Stimulated activated CD4-positive, alpha-beta T cell treated with anti-CD3 and anti-CD28 coated beads, TNF-alpha, amount 100 ng/mL, for 4 hours (primary cell): ENCODE results near the gene EPHB1.
"Not testable (repeated sequence)": the region's sequence is repeated elsewhere in the genome, so short reads cannot be mapped to it uniquely, and the experiment has no call there.

Source experiments
- DNase-seq, 3 experiments: peaks; one replicate each; pipeline ENCODE4 v3.0.0-alpha.2; 2020; ENCODE audit warnings: low read depth in 3 of 3

EPHB1 gene

DNA sequence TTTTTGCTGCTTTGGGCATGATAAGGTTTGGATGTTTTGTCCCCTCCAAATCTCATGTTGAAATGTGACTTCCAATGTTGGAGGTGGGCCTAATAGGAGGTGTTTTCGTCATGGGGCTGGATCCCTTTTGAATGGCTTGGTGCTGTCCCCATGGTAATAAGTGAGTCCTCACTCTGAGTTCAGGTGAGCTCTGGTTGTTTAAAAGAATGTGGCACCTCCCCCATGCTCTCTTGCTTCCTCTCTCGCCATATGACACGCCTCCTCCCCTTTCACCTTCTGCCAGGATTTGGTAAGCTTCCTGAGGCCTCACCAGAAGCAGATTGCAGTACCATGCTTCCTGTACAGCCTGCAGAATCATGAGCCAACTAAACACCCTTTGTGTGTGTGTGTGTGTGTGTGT lies 255.5 kb downstream of the EPHB1 start:
- no peak for DNase-seq

DNA sequence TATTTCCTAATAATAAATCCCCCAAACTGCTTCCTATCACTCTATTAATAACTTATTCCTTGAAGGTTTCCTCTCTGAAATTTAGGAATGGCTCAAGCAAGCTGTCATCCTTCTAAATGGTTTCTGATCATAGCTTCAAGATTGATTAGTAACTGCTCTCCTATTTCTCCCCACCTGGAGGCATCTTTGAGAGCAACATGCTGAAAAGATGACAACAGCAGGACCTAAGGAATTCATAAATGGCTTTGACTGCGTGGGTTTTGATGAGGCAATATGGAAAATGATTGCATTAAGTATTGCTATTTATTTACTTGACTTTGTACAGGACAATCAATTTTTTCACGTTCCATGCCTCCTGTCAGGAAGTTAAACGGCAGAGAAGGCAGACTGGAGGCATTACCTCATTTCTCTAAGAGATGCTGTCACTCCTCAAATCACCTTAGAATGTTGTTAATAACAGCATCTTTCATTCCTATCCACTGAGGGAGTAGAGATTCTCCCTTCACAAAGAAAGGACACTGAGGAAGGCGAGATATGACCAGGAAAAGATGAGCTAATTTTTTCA lies 256.4 kb downstream of the EPHB1 start:
- DNase-seq = no peak

DNA sequence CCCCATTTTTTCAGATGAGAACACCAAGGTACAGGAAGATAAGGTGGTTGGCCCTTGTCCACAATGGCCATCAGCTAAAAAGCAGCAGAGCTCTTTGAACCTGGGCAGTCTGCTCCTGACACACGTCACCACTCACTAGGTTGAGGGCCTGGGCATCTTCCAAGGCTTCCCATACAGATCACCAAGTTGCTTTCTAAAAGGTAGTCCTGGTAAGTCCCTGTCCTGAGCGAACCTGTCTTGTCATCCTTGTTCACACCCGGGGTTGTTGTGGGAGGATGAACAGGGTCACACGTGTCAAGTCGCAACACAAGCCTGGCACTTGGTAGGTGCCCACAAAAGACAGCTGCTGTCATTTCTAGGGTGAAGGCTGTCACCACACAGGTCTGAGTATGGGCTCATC lies 260.4 kb downstream of the EPHB1 start:
- no peak for DNase-seq

DNA sequence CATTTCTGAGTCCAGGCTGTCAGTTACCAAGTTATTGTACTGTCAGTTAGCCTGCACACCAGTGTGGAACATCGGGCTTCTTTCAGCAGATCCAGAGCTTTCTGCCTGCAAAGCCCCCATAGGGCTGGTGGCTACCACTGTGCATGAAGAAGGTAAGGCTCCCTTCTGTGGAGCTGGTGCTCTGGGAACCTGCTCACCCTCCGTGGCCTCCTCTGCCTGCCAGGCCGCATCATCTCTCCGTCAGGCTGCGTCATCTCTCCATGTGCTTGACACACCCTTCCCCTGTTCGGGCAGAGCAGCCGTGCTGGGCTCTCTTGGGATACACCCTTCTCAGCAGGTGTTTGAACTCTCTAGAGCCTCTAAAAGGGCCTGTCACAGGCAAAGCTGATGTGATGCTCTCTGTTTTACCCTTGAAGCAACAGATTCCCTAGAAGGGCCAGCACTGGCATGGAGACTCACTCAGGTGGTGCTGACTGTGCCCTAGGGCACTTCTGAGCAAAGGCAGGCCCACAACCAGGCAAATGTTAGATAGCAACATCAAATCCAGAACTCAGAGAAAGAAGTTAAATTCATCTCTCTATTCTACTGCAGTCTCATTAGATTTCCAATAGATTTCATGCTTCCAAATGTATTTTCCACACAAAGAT lies 261.1 kb downstream of the EPHB1 start:
- no peak for DNase-seq

DNA sequence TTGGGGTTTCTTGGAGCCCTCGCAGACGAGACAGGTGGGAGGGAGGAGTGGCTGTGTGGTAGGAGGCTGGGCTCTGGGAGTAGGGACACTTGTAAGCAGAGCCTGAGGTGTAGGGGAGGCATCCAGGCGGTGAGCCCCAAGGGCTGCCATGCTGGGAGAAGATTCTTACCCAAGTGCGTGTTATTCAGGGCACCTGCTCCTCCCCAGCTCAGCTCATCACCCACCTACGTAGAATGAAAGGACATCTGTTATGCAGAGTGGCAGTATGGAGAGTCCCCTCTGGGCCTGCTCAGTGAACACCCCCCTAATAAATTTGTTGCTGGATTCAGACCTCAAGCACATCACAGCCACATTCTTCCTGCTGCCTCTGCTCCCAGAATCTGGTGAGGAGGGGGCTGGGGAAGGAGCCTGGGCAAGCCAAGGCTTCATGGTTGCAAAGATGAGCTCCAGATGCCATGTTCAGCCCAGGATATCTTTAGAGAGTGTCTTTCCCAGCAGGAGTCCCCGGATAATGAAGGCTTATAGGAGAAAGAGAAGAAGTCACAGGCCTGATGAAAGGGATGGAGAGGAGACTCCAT lies 261.8 kb downstream of the EPHB1 start:
- no peak for DNase-seq

DNA sequence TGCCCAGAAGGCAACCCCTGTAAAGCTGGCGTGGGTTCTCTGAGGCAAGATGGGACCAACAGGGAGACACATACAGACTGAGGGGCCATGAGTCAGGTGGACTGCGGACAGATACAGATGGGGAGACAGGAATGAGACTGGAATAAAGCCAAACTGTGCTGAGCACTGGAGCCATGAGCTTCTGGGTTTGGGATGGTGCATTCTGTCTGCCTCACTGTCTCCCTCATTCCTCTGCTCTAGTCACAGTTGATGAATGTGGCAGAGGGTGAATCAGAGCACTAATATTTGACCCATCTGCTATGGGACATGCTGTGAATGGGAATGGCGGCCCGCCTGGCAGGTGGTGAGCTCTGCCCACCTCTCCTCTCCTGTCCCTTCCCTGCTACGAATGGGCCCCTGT lies 262.9 kb downstream of the EPHB1 start:
- no peak for DNase-seq

DNA sequence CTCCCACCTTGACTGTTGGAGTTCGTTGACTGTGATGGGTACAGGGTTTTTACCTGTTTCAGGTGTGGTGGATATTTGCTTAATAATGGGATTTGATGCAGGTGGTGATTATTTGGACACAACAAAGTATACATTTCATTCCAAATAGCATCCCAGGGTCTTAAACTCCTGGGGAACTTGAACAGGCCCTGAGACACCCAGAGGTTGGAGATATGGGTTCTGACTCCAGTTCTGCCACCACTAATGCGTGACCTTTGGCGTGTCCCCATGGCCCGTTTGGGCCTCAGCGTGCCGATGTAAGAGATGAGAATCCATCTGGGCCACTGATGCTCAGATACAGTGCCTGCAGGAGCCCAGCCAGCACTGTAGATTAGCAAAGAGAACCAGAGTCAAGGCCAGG lies 264.5 kb downstream of the EPHB1 start:
- DNase-seq = no peak

DNA sequence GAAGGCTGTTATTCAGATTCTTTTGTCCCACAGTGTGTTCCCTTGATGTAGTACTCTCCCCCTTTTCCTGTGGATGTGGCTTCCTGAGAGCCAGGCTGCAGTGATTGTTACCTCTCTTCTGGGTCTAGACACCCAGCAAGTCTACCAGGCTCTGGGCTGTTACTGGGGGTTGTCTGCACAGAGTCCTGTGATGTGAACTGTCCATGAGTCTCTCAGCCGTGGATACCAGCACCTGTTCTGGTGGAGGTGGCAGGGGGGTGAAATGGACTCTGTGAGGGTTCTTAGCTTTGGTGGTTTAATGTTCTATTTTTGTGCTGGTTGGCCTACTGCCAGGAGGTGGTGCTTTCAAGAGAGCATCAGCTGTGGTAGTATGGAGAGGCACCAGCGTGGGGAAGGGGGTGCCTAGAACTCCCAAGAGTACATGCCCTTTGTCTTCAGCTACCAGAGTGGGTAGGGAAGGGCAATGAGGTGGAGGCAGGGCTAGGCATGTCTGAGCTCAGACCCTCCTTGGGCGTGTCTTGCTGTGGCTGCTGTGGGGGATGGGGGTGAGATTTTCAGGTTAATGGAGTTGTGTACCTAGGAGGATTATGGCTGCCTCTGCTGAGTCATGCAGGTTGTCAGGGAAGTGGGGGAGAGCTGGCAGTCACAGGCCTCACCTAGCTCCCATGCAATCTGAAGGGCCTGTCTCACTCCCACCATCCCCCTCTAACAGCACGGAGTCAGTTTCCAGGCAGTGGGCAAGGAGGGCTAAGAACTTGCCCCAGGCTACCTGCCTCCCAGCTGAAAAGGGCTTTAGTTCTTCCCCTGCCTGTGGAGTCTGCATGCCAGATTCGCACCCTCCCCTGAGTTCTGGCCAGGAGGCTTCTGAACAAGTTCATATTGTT lies 272.0 kb downstream of the EPHB1 start:
- DNase-seq = not testable (repeated sequence)

DNA sequence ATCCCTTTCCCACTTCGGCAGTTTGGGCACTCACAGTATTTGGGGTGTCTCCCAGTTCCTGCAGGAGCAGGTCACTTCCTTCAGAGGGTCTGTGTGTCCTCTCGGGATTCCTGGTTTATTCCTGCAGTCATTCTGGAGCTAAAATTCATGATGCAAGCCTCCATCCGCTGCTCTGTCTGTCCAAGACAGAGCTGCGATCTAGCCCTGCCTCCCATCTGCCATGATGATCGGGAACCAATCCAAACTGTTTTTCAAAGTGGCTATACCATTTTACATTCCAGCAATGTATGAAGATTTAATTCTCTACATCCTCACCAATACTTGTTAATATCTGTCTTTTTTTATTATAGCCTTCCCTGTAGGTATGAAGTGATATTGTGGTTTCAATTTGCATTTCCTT lies 273.0 kb downstream of the EPHB1 start:
- no peak for DNase-seq

DNA sequence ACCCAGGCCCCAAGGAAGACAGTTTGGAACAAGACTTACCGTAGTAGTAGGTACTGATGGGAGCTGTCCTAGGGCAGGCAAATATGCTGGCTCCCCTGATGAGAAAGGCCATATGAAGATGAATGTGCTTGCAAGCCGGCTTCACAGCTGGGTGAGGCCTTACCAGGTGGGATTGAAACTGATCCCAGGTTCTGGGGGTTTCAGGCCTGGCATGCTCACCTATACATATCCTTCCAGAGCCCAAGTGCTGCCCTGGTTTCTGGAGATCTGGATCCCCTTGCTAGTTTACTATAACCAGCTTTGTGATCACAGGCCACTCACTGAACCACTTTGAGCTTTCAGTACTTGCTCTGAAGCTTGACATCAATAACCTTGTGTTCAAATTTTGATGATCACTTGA lies 274.3 kb downstream of the EPHB1 start:
- no peak for DNase-seq

DNA sequence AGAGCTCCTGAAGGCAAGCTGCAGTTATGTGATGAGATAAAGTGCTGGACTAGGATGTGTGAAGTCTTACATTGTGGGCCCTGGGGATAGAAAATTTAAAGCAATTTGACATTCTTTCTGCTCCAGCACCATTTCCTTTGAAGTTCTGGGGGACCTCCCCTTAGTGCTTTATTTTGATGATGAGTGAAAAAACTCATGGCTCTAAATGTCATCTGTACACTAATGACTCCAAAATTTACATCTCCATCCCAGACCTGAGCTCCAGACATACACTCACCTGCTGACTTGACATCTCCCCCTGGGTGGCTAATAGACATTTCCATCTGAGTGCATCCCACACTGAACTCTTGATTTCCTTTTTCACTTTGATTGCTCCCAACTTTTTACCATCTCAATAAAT lies 276.4 kb downstream of the EPHB1 start:
- no peak for DNase-seq

DNA sequence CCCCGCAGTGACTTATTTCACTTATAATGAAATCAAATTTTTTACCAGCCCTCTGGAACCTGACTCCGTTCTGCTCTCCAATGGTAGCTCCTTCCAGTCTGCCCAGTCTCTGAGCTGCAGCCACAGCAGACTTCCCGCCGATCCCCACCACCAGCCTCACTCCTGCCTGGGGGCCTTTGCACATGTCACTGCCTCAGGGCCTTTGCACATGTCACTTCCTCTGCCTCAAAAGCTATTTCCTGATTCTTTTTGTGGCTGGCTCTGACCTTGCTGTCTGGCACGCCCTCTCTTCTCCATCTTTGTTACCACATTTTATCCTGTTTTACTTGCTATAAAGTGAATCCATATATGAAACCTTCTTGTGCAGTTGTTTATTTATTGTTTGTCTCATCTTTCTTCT lies 277.4 kb downstream of the EPHB1 start:
- DNase-seq = no peak

DNA sequence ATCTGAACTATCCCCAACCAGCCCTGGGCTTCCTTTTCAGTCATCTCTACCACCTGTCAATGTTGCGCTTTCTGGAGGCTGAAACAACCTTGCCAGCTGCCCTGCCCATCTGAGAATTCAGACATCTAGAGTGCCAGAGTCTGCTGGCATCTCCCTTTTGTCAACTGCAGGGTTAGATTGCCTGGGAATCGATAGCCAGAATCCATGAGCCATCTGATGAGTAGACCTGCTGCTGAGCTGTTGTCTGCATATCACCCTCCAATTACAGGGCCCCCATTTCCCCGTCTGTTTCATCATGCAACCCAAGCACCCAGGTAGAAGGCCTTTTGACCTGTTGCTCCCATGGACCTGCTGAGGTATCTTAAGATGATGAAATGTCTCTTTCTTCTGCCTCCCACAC lies 280.1 kb downstream of the EPHB1 start:
- no peak for DNase-seq

DNA sequence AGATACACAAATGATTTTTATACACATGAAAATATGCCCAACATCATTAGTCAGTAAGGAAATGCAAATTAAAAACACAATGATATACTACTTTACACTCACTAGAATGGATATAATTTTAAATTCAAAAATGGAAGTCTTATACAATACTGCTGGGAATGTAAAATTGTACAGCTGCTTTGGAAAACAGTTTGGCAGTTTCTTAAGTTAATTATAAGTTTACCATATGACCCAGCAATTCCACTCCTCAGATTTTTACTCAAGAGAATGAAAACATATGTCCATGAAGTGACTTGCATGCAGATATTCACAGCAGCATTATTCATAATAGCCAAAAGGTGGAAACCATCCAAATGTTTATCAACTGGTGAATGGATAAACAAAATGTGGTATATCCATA lies 281.3 kb downstream of the EPHB1 start:
- DNase-seq = no peak

DNA sequence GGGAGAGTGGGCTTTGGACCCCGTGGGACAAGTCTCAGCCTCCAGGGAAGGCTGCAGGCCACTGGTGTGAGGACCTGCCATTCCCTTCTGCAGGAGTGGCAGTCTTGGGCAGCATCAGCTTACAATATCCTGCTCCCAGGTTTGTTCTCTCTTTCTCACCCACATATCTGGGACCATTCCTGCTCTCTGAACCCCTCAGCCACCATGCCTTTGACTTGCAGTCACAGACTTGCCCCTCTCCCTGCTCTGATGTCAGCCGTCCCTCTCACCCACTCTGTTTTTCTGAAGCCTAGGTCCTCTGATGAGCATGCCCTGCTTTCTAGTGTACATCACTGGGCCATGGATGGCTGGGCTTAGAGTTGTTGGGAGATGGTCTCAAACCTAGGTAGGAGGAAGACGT lies 282.1 kb downstream of the EPHB1 start:
- DNase-seq = no peak

DNA sequence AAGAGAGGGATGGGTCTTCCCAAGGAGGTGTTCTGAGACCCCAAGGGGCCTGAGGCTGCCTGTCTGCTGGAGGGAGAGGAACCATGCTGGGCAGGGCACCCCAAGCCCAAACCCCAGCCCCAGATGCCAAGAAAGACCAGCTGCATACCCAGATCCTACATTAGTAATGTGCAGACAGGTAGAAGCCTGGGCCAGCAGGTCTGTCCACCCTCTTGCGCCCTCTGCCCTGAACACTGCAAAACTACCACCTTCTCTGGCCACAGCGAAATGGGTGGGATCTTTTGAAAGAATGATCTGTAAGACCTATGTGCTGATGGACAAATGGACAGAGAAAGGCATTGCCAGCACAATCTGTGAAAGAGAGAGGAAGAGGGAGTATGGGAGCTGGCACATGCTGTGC lies 283.2 kb downstream of the EPHB1 start:
- DNase-seq = no peak

DNA sequence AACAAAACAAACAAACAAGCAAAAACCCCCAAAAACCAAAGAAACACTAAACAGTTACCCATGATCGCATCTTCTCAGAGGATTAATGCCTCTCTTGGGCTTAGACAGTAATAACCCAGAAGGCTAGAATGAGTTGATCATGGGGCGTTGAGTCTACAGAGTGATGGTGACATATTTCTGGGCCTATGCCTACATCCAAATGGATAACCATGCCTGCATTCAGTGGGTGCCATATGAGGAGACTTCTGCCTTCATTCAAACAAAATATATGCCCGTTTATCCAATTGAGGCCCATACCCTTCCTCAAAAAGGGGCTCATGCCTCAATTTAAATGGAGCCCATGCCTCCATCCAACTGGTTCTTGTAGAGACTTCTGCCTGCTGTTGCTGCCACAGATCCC lies 284.0 kb downstream of the EPHB1 start:
- DNase-seq = no peak

DNA sequence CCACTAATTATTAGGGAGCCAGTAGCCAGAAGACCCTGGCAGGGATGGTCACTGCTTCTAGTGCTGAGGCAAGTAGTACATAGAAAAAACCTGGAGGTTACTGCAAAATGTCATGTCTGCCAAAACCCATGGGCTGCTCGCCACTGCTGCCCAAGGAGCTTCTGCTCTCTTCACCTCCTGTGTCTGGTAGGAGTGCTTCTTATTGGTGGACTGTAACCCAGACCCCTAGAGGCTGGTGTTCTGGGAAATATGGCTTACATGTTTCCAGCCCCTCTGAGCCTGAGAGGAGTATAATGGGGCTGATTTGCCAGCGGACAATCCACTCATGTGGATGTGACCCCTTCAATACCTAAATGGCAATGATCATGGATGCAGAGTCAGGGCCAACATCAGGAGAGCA lies 286.4 kb downstream of the EPHB1 start:
- DNase-seq = no peak

DNA sequence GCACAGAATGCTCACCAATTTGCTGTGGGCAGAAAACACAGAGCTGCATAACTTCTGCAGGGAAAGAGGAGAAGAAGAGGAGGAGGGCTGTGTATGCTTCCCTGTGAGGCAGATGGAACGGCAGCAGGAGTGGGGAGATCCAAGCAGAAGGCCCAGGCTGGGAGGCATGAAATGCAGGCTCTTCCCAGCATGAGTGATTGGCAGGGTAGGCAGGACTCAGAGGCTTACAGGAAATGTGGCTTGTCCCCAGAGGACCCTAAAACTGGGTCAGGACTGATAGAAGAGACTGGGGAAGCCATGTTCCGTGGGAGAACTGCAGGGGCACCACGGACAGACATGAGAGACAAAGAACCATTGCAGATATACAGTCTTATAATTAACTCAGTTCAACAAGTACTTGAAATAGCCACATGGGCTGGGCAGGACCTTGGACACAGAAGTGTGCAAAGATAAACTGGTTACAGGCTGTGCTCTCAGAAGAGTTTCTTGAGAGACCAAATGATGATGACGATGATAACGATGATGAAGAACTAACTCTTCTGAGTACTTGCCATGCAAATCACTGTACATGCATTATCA lies 286.9 kb downstream of the EPHB1 start:
- DNase-seq = no peak

DNA sequence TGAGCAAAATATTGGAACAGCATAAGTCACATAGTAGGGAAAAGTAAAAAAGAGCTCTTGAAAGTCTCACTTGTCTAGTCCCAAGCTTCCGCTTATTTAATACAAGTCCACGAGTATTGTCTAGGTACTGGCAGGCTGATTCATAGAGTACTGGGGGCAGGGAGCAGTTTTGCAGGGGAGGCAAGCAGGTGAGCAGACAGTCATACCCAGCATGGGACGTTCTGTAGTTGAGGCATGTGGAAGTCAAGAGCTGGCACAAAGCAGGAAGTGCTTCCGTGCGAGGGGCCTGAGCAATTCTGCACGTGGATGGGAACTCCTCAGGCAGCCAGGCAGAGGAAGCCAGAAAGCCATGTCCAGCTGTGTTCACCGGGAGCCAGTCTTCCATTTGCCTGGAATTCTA lies 287.6 kb downstream of the EPHB1 start:
- no peak for DNase-seq

DNA sequence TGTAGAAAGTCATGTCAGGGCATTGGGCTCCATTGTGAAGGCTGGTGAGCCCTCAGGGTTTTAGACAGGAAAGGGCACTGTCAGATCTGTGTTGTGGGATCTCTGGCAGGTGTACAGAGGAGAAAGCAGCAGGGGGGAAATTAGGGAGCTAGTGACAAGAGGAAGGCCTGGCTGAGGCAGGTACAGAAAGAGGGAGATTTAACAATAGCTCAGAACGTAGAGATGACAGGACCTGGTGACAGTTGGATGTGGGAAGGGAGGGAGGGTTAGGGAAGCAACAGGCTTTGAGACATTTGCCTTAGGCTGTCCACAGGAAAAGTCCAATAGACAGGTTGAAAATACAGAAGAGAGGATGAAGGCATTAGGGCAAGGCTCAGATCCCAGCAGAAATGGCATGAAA lies 288.1 kb downstream of the EPHB1 start:
- DNase-seq = no peak

DNA sequence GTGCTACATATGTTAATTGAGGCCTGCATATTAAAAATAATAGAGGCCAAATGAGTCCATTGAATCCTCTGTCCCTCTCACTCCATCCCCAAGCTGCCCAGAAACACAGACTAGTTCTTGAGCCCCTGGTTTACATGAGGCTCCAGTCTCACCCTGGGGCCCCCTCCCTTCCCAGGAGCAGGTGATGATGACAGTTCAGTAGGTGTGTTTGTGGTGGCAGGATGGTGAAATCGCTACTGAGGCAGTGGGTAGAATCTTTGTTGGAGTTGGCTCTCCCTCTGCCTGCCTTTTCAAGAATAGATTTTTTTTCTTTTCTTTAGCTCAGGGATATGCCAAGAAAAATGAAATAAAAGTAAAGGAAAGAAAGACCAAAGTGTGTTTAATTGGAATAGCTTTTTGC lies 288.7 kb downstream of the EPHB1 start:
- no peak for DNase-seq

DNA sequence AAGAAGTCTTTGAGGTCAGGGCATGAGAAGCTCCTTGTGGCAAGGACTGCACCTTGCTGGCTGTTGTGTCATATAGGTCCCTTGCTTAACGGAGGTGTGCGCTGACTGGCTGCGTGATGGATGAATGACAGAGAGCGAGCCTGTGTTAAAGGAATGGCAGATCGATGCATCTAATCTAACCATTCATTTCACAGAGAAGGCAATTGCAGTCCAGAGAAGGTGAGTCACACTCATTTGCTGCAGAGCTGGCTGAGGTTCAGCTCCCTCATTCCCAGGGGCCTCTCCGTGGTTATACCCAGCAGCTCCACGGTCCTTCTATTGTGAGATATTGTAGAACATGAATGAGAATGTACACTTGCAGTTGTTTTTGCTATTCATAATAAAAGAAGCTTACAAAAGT lies 289.3 kb downstream of the EPHB1 start:
- no peak for DNase-seq
